ENCODE results near the gene TBX2. TPM values are rescaled to one million over a fixed set of nuclear protein-coding genes. Genes with fewer than 3 reads are reported as not detected.

TBX2 gene
- total RNA-seq, 1 experiment from 2014 or later, result not detected

GRCh38 chr17:61361084-61361483 is 38.6 kb upstream of the TBX2 start:
- no CpG with 5 or more reads among the region's 2 CpGs for WGBS (ENCODE audit: extremely low coverage, insufficient read length, low lambda C conversion rate)

More at GRCh38 chr17:61361084-61361483, 38.6 kb upstream of the TBX2 start:
- Histone ChIP-seq H3K79me2 (ENCODE audit: insufficient read depth, low read length) (no peaks in the 10 kb centered on the region), H4K20me1 (ENCODE audit: control insufficient read depth, insufficient read depth, insufficient read length) (no peaks in the 10 kb centered on the region), H4K91ac (ENCODE audit: insufficient read length, low read depth, low read length) (no peak overlapping the region), H3T11ph (ENCODE audit: low read length) (no peak overlapping the region), H3K56ac (ENCODE audit: insufficient read length, low read depth, low read length) (no peak overlapping the region), H2BK5ac (ENCODE audit: insufficient read length, low read length) (no peak overlapping the region), H3K9me3 (ENCODE audit: control insufficient read depth, low read depth, low read length) (no peaks in the 10 kb centered on the region), H3K9ac (ENCODE audit: extremely low read depth, insufficient read length, low read length) (no peak overlapping the region), H3K23me2 (ENCODE audit: insufficient read length, low read depth, low read length, poor library complexity, severe bottlenecking) (no peaks in the 10 kb centered on the region), H2AFZ (ENCODE audit: low read length) (no peak overlapping the region), H3K27ac (ENCODE audit: insufficient read length, low read depth, low read length) (no peak overlapping the region), H2AK5ac (ENCODE audit: insufficient read length, low read length) (no peak overlapping the region), H2BK120ac (ENCODE audit: low read depth, low read length, poor library complexity, severe bottlenecking) (no peak overlapping the region), H3K4me2 (ENCODE audit: insufficient read depth, insufficient read length, low read length) (no peak overlapping the region), H3K27me3 (ENCODE audit: insufficient read depth, low read length) (no peaks in the 10 kb centered on the region), H3K18ac (ENCODE audit: insufficient read length, low read depth, low read length) (no peak overlapping the region), H3K79me1 (ENCODE audit: insufficient read depth, low read depth, low read length, poor library complexity, severe bottlenecking) (no peaks in the 10 kb centered on the region), H3K4me1 (ENCODE audit: insufficient read depth, low read length) (no peaks in the 10 kb centered on the region), H3K14ac (ENCODE audit: insufficient read depth, low read length) (no peak overlapping the region), H2BK15ac (ENCODE audit: low read depth, low read length) (no peak overlapping the region), H4K8ac (replicated peaks; ENCODE audit: insufficient read length, low read depth, low read length) (no peak overlapping the region), H2BK12ac (ENCODE audit: insufficient read length, low read depth, low read length) (no peak overlapping the region), H3K23ac (ENCODE audit: insufficient read length, low read depth, low read length) (no peak overlapping the region), H4K5ac (ENCODE audit: insufficient read length, low read depth, low read length) (no peak overlapping the region), H2BK20ac (ENCODE audit: low read depth, low read length, poor library complexity, severe bottlenecking) (no peak overlapping the region), H3K4ac (ENCODE audit: low read depth, low read length) (no peak overlapping the region)
- TF ChIP-seq CTCF (conservative IDR thresholded peaks at IDR 0.05), result no peak
- Mint-ChIP-seq H3K9me3 (peaks cover 0 to 2% of the 10 kb centered on the region in 2 experiments; a peak in 1 of 5 replicates), H3K27me3 (ENCODE audit: low read depth) (no peaks in the 10 kb centered on the region; the same call in 1 of the 2 replicates), H3K27ac (no peak overlapping the region), H3K36me3 (ENCODE audit: insufficient read depth in 1 of 3, low read depth in 3 of 3) (no peaks in the 10 kb centered on the region; a peak in 1 of 7 replicates), H3K4me3 (no peak overlapping the region), H3K4me1 (peaks cover 6 to 17% of the 10 kb centered on the region in 2 experiments)
- DNase-seq, result no peak

Measured in H9 (cell line).